Superior temporal gyrus (tissue), 1 donor: Measurements from ENCODE around the gene CCDC177.

Experiments
- DNase-seq: peaks from one replicate; pipeline ENCODE4 v3.0.0-alpha.2; 2016; ENCODE audit errors: extremely low spot score

Gene CCDC177

GRCh38 chr14:69530095-69530494 is 44.6 kb downstream of the CCDC177 start:
- DNase-seq = no peak

GRCh38 chr14:69529563-69529962 is 45.1 kb downstream of the CCDC177 start:
- DNase-seq = no peak

GRCh38 chr14:69528930-69529329 is 45.7 kb downstream of the CCDC177 start:
- DNase-seq = no peak

DNA sequence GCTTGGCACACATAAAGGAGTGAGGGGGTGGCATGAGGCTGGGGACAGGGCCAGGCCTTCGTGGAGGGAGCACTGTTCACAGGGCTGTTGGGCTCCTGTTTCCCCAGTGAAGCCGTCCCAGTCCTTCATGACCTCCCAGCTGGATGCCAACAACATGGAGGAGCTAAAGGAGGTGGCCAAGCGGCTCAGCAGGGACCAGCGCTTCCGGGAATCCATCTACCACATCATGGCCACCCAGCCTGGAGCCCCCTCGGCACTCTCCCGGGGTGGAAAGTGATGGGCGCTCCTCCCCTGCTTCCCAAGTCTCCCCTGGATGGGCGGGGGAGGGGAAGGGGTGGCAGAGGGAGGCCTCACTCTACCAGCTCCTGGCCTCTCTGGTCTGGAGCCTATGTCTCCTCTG is 46.5 kb downstream of the CCDC177 start:
- DNase-seq = no peak

DNA sequence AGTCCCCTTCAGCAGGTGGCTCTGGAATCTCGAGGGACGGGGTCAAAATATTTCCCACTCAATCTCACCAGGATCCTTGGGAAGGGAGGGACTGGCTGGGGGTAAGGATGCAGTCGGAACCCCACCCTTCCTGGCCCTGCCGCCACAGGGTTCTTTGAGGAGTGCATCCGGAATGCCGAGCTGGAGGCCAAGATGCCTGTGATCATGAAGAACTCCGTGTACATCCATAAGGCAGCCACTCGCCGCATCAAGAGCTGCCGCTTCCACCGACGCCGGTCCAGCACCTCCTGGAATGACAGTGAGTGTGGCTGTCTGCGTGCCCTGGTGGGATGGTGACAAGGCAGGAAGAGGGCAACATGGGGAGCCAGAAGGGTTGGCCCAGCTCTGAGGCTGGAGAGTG is 47.0 kb downstream of the CCDC177 start:
- DNase-seq = no peak

DNA sequence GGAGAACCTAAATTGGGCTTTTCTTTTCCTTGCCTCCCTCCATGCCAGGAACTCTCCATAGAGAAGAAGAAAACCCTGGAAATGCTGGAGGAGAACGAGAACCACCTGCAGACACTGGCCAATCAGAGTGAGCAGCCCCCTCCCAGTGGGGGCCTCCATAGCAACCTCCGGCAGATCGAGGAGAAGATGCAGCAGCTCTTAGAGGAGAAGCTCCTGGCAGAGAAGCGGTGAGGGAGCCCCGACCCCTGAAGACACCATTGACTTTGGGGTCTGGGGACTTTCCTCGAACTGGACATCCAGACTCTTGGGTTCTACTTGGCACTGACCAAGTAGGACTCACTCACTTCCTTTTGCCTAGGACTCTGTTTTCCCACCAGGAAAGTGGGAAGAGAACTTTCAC is 48.8 kb downstream of the CCDC177 start:
- no peak for DNase-seq

DNA sequence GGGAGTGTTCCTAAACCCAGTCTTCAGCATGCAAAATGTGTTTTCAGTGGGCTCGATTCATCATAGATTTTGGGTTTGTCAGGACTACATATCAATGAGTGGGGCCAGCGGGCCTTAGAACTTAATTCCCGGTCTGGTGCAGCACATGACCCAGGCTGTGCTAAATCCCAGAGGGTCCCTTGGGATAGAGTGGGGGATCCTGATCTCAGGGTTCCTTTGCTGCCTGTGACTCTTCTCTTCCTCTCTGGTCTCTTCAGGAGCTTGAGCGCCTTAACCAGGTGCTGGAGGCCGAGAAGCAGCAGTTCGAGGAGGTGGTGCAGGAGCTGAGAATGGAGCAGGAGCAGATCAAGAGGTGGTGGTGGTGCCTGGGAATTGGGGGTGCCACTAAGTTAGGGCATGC is 52.6 kb downstream of the CCDC177 start:
- DNase-seq = no peak
